HEK293T (cell line): Measurements from ENCODE around the gene ADAMTS3.

Experiments
- BHLHE40 ChIP-seq: fragments of 450-650 bp; IDR thresholded peaks from 2 replicates; pipeline ENCODE4 v1.6.1; 2016; ENCODE audit warnings: mild to moderate bottlenecking, moderate library complexity, borderline replicate concordance
- ELF4 ChIP-seq: fragments of 450-650 bp; IDR thresholded peaks from 2 replicates; pipeline ENCODE4 v1.6.1; 2017; ENCODE audit warnings: antibody characterized with exemption
- FOXK2 ChIP-seq: fragments of 450-650 bp; IDR thresholded peaks from 2 replicates; pipeline ENCODE4 v1.6.1; 2016; ENCODE audit warnings: mild to moderate bottlenecking
- FOXM1 ChIP-seq: fragments of 450-650 bp; IDR thresholded peaks from 2 replicates; pipeline ENCODE4 v1.6.1; 2017; ENCODE audit warnings: mild to moderate bottlenecking, borderline replicate concordance
- HDGF ChIP-seq: fragments of 450-650 bp; IDR thresholded peaks from 2 replicates; pipeline ENCODE4 v1.6.1; 2017; ENCODE audit warnings: antibody characterized with exemption, borderline replicate concordance
- LEF1 ChIP-seq: fragments of 450-650 bp; IDR thresholded peaks from 2 replicates; pipeline ENCODE4 v1.6.1; 2017; ENCODE audit warnings: mild to moderate bottlenecking, borderline replicate concordance
- SP1 ChIP-seq: fragments of 450-650 bp; IDR thresholded peaks from 2 replicates; pipeline ENCODE4 v1.6.1; 2017
- TARDBP ChIP-seq: fragments of 450-650 bp; IDR thresholded peaks from 2 replicates; pipeline ENCODE4 v1.6.1; 2016

DNA sequence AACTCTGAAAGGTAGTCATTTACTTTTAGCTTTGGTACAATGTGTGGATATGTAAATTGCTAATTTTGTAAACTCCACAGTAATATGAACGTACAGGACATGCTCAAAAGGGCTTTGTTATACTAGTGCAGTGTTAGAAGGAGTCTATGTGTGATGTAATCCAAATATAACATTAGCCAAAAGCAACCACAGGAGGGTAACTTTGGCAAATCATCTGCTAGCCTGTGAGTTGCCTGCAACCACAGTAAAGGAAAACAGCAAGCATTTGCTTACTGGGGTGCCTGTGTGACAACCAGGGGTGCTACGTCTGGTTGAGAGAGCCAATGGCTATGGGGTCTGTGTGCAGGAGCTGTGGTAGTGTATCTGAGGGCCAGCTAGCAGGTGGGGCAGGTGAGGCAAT lies 245.8 kb downstream of the ADAMTS3 start:
- no peak for TF ChIP-seq FOXM1
- TF ChIP-seq SP1: no peak
- no peak for TF ChIP-seq HDGF
- no peak for TF ChIP-seq BHLHE40
- TF ChIP-seq ELF4: no peak
- TF ChIP-seq LEF1: no peak
- no peak for TF ChIP-seq TARDBP
- TF ChIP-seq FOXK2: no peak
